WTC11 (cell line): ENCODE data around the gene SYT8.

ENCODE experiments used
- CBFB ChIP-seq: sonication (generic); formaldehyde crosslinking; IDR thresholded peaks from 2 replicates; pipeline ENCODE4 v1.8.1; 2022; ENCODE audit warnings: mild to moderate bottlenecking, low read depth, missing genetic modification reagents
- EMX1 ChIP-seq: fragments of 250-450 bp; sonication (Bioruptor Pico); IDR thresholded peaks from 2 replicates; pipeline ENCODE4 v1.8.0; 2021; ENCODE audit warnings: mild to moderate bottlenecking
- GTF2I ChIP-seq: fragments of 250-450 bp; sonication (Bioruptor Pico); conservative IDR thresholded peaks from 2 replicates; pipeline ENCODE4 v1.4.0; 2021; ENCODE audit warnings: mild to moderate bottlenecking
- OVOL2 ChIP-seq: fragments of 250-450 bp; sonication (Bioruptor Pico); IDR thresholded peaks from 2 replicates; pipeline ENCODE4 v1.9.0; 2021; ENCODE audit warnings: mild to moderate bottlenecking, borderline replicate concordance
- ZNF121 ChIP-seq: sonication (generic); formaldehyde crosslinking; IDR thresholded peaks from 2 replicates; pipeline ENCODE4 v1.8.0; 2023; ENCODE audit warnings: missing genetic modification reagents
- TF ChIP-seq, protein P1 (sequence below): sonication (generic); formaldehyde crosslinking; conservative IDR thresholded peaks from 2 replicates; pipeline ENCODE4 v1.8.1; 2022; ENCODE audit warnings: mild to moderate bottlenecking, missing genetic modification reagents
- TF ChIP-seq, protein P2 (sequence below): fragments of 200-600 bp; IDR thresholded peaks from 2 replicates; pipeline ENCODE4 v1.8.0; 2022; ENCODE audit warnings: antibody characterized with exemption

DNA sequence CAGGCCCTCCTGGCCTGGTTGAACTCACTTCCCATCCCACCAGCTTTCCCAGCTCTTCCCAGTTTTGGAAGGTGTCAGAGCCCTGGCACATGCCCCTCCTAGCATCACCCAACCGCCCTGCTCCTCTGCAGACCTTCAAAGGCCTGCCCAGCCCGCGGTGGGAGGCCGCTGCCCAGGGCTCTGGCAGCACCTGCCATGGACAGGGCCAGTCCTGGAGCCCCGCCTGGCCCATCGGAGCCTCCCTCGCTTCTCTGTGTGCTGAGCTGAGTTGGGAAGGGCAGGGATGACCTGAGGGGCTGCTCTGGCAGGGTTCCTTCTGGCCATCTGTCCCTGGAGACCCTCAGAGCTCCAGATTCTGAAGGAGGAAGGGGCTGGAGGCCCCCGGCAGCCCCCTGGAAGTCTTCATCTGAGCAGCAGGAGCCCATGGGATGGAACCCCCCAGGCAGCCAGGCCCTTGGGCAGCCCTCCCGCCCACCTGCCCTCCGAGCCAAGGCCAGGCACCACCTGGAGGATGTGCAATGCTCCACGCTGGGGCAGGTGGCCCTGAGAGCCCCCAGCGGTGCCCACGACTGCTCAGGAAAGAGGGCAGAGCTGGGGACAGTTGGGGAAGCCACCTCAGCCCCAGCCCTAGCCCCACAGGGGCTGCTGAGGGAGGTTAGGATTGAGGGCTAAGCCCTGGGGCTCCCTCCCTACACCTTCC, 21.7 kb downstream of the SYT8 start:
- no peak for TF ChIP-seq OVOL2 (CRISPR knock-in tag)
- TF ChIP-seq, protein P1, sequence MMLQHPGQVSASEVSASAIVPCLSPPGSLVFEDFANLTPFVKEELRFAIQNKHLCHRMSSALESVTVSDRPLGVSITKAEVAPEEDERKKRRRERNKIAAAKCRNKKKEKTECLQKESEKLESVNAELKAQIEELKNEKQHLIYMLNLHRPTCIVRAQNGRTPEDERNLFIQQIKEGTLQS (CRISPR knock-in tag) = no peak
- TF ChIP-seq, protein P2, sequence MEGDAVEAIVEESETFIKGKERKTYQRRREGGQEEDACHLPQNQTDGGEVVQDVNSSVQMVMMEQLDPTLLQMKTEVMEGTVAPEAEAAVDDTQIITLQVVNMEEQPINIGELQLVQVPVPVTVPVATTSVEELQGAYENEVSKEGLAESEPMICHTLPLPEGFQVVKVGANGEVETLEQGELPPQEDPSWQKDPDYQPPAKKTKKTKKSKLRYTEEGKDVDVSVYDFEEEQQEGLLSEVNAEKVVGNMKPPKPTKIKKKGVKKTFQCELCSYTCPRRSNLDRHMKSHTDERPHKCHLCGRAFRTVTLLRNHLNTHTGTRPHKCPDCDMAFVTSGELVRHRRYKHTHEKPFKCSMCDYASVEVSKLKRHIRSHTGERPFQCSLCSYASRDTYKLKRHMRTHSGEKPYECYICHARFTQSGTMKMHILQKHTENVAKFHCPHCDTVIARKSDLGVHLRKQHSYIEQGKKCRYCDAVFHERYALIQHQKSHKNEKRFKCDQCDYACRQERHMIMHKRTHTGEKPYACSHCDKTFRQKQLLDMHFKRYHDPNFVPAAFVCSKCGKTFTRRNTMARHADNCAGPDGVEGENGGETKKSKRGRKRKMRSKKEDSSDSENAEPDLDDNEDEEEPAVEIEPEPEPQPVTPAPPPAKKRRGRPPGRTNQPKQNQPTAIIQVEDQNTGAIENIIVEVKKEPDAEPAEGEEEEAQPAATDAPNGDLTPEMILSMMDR = no peak
- TF ChIP-seq EMX1 (CRISPR knock-in tag) = no peak
- no peak for TF ChIP-seq GTF2I
- TF ChIP-seq CBFB = no peak
- TF ChIP-seq ZNF121 (CRISPR knock-in tag) = no peak
